Measurements from ENCODE around the gene AGR2.

The AGR2 gene

GRCh38 chr7:16836481-16836880, 31.7 kb upstream of the AGR2 start:
- TF ChIP-seq, protein P1, sequence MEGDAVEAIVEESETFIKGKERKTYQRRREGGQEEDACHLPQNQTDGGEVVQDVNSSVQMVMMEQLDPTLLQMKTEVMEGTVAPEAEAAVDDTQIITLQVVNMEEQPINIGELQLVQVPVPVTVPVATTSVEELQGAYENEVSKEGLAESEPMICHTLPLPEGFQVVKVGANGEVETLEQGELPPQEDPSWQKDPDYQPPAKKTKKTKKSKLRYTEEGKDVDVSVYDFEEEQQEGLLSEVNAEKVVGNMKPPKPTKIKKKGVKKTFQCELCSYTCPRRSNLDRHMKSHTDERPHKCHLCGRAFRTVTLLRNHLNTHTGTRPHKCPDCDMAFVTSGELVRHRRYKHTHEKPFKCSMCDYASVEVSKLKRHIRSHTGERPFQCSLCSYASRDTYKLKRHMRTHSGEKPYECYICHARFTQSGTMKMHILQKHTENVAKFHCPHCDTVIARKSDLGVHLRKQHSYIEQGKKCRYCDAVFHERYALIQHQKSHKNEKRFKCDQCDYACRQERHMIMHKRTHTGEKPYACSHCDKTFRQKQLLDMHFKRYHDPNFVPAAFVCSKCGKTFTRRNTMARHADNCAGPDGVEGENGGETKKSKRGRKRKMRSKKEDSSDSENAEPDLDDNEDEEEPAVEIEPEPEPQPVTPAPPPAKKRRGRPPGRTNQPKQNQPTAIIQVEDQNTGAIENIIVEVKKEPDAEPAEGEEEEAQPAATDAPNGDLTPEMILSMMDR (IDR thresholded peaks at IDR 0.05; ENCODE audit: borderline replicate concordance, insufficient read depth, low read depth, low read length), result no peak
- no peak overlapping the region for H3K4me3 ChIP-seq (ENCODE audit: low read depth, low read length)

GRCh38 chr7:16833373-16833772, 28.6 kb upstream of the AGR2 start:
- no peak overlapping the region for H3K4me3 ChIP-seq (ENCODE audit: low read depth, low read length)
- TF ChIP-seq, protein P1 (IDR thresholded peaks at IDR 0.05; ENCODE audit: borderline replicate concordance, insufficient read depth, low read depth, low read length), result no peak

DNA sequence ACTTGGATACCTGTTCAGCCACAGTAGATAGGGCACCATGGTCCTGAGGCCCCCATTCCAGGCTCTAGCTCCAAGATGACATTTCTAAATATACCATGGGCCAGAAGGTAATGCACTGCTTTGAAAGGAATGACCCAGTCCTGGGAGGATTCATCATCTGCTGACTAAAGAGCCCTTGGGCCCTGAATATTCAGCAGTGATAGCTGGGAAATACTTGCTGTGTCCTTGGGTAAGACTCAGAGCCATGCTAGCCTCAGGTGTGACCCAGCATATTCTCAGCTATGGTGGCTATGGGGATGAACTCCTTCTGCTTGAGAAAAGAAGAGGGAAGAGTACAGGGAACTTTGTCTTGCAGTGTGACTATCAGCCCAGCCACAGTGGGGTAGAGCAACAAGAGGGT, 21.3 kb upstream of the AGR2 start:
- no peak overlapping the region for H3K4me3 ChIP-seq (ENCODE audit: low read depth, low read length)
- TF ChIP-seq, protein P1 (IDR thresholded peaks at IDR 0.05; ENCODE audit: borderline replicate concordance, insufficient read depth, low read depth, low read length), result no peak

GRCh38 chr7:16822029-16822428, 17.2 kb upstream of the AGR2 start:
- TF ChIP-seq, protein P1 (IDR thresholded peaks at IDR 0.05; ENCODE audit: borderline replicate concordance, insufficient read depth, low read depth, low read length), result no peak
- H3K4me3 ChIP-seq (ENCODE audit: low read depth, low read length), result no peak overlapping the region

DNA sequence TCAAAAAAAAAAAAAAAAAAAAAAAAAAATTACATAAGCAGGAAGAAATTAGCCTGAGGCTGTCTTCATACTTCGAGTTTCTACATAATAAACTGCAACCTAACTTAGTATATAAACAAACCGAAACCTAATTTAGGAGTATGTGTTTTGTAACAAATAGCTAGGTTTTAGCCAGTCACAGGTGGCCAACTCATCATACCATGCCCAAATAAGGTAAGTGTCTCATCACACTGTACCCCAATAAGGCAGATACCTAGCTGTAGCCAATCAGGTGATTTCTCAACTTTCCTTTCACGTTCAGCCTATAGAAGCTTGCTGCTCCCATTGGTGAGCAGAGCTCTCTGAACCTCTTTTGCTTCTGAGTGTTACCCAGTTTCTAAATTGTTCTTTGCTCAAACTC, 13.9 kb upstream of the AGR2 start:
- H3K4me3 ChIP-seq (ENCODE audit: low read depth, low read length), result no peak overlapping the region
- TF ChIP-seq, protein P1 (IDR thresholded peaks at IDR 0.05; ENCODE audit: borderline replicate concordance, insufficient read depth, low read depth, low read length), result no peak

- no peak overlapping the region for H3K4me3 ChIP-seq (ENCODE audit: low read depth, low read length)
- TF ChIP-seq, protein P1 (IDR thresholded peaks at IDR 0.05; ENCODE audit: borderline replicate concordance, insufficient read depth, low read depth, low read length), result no peak
These were observed 12.7 kb upstream of the AGR2 start for GRCh38 chr7:16817536-16817935.

- TF ChIP-seq, protein P1 (IDR thresholded peaks at IDR 0.05; ENCODE audit: borderline replicate concordance, insufficient read depth, low read depth, low read length), result no peak
- H3K4me3 ChIP-seq (ENCODE audit: low read depth, low read length), result no peak overlapping the region
These were observed 12.0 kb upstream of the AGR2 start for GRCh38 chr7:16816824-16817223.
